ENCODE data around the gene KRT8. TPM values are rescaled to one million over a fixed set of nuclear protein-coding genes. Genes with fewer than 3 reads are reported as not detected.

Gene KRT8
- total RNA-seq, 1 donor from 2014 or later, result 15.7 TPM

GRCh38 chr12:52927964-52928363 is 23.1 kb upstream of the KRT8 start:
- Mint-ChIP-seq H3K9me3 (ENCODE audit: low read depth) (no peaks in the 10 kb centered on the region), H3K4me3 (ENCODE audit: unreplicated experiment) (no peak overlapping the region), H3K4me1 (ENCODE audit: low read depth) (peaks cover 40% of the 10 kb centered on the region), H3K27ac (ENCODE audit: unreplicated experiment) (no peak overlapping the region), H3K27me3 (ENCODE audit: low read depth) (no peaks in the 10 kb centered on the region), H3K36me3 (ENCODE audit: low read depth) (no peaks in the 10 kb centered on the region)
- TF ChIP-seq, protein P1, sequence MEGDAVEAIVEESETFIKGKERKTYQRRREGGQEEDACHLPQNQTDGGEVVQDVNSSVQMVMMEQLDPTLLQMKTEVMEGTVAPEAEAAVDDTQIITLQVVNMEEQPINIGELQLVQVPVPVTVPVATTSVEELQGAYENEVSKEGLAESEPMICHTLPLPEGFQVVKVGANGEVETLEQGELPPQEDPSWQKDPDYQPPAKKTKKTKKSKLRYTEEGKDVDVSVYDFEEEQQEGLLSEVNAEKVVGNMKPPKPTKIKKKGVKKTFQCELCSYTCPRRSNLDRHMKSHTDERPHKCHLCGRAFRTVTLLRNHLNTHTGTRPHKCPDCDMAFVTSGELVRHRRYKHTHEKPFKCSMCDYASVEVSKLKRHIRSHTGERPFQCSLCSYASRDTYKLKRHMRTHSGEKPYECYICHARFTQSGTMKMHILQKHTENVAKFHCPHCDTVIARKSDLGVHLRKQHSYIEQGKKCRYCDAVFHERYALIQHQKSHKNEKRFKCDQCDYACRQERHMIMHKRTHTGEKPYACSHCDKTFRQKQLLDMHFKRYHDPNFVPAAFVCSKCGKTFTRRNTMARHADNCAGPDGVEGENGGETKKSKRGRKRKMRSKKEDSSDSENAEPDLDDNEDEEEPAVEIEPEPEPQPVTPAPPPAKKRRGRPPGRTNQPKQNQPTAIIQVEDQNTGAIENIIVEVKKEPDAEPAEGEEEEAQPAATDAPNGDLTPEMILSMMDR (IDR thresholded peaks at IDR 0.05), result no peak
- DNase-seq (ENCODE audit: low spot score), result no peak

DNA sequence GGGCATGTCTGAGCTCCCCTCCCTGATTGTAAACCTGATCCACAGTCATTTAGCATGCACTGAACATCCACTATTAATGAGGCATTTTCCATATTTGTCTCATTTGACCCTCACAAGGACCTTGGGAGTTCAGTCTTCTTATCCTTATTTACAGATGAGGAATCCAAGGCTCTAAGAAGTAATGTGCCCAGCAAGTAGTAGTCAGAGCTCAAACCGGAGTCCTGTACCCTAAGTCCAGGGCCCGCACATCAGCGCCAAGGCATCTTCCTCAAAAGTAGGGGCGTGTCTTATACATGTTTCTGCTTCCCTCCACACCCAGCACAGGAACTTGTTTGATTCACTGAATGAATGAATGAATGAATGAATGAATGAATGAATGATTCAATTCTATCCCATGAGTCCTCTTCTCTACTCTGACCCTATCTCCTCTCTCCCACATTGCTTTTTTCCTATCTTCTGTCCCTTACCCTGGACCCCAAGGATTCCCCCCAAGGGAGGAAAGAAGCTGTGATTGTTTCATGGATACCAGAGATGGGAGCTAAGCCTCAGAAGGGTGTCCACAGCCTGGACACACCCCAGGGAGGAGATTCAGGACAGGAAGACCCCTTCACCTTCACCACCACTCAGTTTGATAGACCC is 21.8 kb upstream of the KRT8 start:
- no peak overlapping the region for H3K4me3 Mint-ChIP-seq (ENCODE audit: unreplicated experiment)
- H3K27me3 Mint-ChIP-seq (ENCODE audit: low read depth), result no peaks in the 10 kb centered on the region
- H3K36me3 Mint-ChIP-seq (ENCODE audit: low read depth), result no peaks in the 10 kb centered on the region
- H3K9me3 Mint-ChIP-seq (ENCODE audit: low read depth), result no peaks in the 10 kb centered on the region
- TF ChIP-seq, protein P1 (IDR thresholded peaks at IDR 0.05), result no peak
- peak overlapping the region; percentile 93 for H3K27ac Mint-ChIP-seq (ENCODE audit: unreplicated experiment)
- peaks cover 40% of the 10 kb centered on the region for H3K4me1 Mint-ChIP-seq (ENCODE audit: low read depth)
- DNase-seq (ENCODE audit: low spot score), result no peak

- Mint-ChIP-seq H3K4me1 (ENCODE audit: low read depth) (peaks cover 44% of the 10 kb centered on the region), H3K27ac (ENCODE audit: unreplicated experiment) (peak overlapping the region; percentile 93)
- DNase-seq (ENCODE audit: low spot score), result no peak
Measured at GRCh38 chr12:52925717-52926595, 21.1 kb upstream of the KRT8 start.

DNA sequence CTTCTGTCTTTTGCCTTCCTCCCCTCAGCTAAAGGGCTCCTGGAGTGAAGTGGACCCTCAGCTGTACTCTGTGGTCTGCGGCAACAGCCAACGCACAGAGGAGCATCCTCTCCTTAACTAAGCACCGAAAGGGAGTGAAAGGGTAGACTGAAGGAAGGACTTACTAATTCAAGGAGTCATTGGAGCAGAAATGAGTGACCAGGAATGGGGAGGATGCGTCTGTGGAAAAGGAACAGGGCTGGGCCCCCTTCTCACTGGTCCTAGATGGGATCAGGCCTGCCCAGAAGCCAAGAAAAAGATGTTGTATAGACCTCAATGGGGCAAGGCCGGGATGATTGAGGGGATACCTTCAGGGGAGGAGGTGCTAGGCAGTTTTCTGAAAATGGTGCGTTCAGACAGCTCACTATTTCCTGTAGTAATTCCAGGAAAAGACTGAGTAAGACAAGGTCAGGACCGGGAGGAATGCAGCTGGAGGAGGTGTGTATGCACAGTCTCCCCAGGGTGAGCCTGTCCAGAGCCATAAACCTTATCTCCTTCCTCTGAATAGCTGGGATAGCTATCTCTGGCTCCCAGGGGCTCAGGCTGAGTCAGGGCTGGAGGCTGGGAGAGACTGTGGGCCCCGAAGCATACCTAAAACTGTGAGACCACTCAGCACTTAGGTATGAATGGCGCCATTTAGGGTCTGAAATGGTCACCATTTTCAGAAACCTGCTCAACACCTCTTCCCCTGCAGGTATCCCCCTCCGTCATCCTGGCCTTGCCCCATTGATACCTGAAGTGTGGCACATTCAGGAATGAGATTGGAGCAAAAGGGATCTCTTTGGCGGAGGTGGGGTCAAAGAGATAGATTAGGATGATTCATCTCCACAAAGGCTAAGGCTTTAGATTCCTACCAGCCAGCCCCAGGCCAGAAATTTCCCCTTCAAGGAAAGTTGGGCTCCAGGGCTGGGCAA is 20.2 kb upstream of the KRT8 start:
- peaks cover 44% of the 10 kb centered on the region for H3K4me1 Mint-ChIP-seq (ENCODE audit: low read depth)
- H3K4me3 Mint-ChIP-seq (ENCODE audit: unreplicated experiment), result no peak overlapping the region
- H3K27ac Mint-ChIP-seq (ENCODE audit: unreplicated experiment), result peak overlapping the region; percentile 93
- no peak for DNase-seq (ENCODE audit: low spot score)
- TF ChIP-seq, protein P1 (IDR thresholded peaks at IDR 0.05), result no peak
- H3K27me3 Mint-ChIP-seq (ENCODE audit: low read depth), result no peaks in the 10 kb centered on the region
- H3K36me3 Mint-ChIP-seq (ENCODE audit: low read depth), result no peaks in the 10 kb centered on the region
- no peaks in the 10 kb centered on the region for H3K9me3 Mint-ChIP-seq (ENCODE audit: low read depth)

More at GRCh38 chr12:52925717-52926595, 21.1 kb upstream of the KRT8 start:
- Mint-ChIP-seq H3K27me3 (ENCODE audit: low read depth) (no peaks in the 10 kb centered on the region), H3K4me3 (ENCODE audit: unreplicated experiment) (no peak overlapping the region), H3K36me3 (ENCODE audit: low read depth) (no peaks in the 10 kb centered on the region), H3K9me3 (ENCODE audit: low read depth) (no peaks in the 10 kb centered on the region)
- TF ChIP-seq, protein P1 (IDR thresholded peaks at IDR 0.05), result no peak

Data from chondrocyte (in vitro differentiated cells).